GM21515 (cell line): ENCODE measurements around the gene CCNG2.

Experiments used
- ATAC-seq: cut with Tn5 transposase; IDR thresholded peaks from one replicate; pipeline ENCODE4 v1.9.1; 2021; ENCODE audit not compliant: unreplicated experiment

Gene CCNG2

GRCh38 chr4:77146186-77147078 lies 10.6 kb upstream of the CCNG2 start:
- no peak for ATAC-seq

DNA sequence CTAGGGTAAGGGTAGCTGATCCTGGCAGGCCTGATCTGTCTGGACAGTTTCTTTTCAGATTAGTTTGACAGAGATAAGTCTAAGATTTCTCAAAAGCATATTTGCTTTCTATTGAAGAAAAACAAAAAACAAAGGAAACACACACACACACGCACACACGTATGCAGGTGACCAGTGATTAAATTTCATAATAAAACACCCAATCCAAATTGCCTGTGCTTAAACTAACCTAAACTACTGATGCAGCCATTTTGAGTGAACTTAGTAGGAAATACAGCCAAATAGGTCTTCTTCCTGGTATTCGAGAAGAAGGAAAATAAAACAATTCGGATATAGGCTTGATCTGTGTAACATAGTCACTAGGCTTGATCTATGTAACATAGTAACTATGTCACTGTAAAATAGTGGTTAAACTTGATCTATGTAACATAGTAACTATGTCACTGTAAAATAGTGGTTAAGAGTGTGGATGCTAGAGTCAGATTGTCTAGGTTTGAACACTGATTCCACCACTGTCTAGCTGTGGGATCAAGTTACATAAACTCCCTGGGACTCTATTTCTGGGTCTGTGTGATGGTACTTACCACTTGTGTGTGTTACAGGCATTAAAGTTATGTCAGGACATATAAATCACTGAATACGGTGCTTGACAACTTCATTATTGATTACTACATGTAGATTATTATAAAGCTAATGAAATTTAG lies 9.8 kb upstream of the CCNG2 start:
- no peak for ATAC-seq

DNA sequence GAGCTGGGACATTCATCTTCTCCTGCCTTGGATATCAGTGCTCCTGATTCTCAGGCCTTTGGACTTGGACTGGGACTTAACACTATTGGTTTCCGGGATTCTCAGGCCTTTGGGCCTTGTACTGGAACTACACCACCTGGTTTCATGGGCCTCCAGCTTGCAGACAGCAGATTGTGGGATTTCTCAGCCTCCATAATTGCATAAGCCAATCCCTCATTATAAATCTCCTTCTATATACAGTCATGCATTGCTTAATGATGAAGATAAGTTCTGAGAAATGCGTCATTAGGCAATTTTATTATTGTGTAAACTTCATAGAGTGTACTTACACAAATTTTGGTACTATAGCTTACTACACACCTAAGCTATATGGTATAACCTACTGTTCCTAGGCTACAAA lies 8.9 kb upstream of the CCNG2 start:
- no peak for ATAC-seq

DNA sequence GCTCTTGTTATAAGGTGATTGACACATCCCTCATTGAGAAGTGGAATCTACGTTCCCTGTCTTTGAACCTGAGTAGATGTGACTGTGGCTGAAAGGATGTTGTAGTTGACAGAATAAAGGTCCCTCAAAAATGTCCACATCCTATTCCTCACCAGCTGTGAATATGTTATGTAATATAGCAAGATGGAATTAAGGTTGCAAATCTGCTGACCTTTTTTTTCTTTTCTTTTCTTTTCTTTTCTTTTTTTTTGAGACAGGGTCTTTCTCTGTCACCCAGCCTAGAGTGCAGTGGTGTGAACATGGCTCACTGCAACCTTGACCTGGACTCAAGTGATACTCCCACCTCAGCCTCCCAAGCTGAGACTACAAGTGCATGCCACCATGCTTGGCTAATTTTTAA lies 7.2 kb upstream of the CCNG2 start:
- no peak for ATAC-seq

DNA sequence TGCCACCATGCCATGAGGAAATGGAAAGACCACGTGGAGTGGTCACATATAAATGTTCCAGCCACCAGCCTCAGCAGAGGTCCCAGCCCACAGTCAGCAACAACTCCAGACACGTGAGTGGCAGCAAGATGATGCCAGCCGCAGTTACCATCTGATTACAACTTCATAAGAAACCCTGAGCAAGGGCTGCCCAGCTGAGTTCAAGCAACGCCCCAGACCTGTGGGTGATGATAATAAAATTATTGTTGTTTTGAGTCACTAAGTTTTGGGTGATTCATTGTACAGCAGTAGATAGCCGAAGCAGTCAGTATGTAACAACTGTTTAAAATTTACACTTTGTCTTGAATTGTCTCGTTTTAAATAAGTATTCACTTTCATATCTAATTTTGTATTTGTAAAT lies 5.8 kb upstream of the CCNG2 start:
- ATAC-seq = no peak

DNA sequence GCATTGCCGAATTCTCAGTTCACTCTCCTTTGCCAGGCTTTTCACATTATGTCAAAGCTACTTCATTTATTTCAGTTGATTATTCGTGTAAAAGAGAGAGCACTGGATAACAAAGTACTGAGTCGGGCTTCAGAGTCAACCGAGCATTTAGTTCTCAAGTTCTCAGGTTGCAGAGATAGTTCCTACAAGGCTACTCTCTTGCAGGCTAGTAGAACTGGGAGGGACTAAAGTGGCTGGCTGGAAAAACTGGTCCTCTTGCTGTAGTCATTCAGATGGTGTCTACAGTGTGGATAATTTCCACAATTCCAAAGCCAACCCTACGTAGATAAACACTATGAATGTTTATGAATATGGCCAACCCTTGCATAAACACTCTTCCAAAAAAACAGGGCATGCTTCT lies 4.6 kb upstream of the CCNG2 start:
- ATAC-seq = no peak

DNA sequence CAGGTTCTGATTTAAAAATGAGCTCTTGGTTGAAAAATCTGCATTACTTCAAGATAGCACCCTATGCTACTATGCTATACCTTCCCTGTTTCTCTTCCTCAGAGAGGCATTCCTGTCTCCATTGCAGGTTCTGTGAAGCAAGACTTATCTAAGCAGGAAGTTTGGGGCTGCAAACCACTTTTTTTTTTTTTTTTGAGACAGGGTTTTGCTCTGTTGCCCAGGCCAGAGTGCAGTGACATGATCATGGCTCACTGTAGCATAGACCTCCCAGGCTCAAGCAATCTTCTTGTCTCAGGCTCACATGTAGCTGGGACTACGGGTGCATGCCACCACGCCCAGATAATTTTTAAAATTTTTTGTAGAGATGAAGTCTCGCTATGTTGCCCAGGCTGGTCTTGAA lies 4.0 kb upstream of the CCNG2 start:
- no peak for ATAC-seq

DNA sequence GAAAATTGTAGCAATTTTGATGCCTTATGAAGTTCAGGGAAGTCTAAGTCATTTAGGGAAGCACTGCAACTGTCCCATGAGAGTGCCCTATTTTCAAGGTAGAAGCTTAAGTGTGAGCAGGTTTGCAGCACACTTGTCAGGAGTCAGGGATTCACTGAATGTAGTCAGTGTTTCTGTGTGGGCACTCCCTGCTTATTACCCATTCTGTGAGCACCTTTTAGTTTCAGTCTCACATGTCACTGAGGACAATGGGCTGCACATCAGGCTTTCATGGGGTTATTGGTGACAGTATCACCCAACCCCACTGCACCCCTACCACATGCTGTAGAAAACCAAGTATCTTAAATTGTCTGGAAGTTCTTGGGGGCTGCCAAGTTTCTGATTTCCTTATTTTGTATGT lies 2.9 kb upstream of the CCNG2 start:
- ATAC-seq = no peak

- ATAC-seq = no peak
These were observed 2.1 kb upstream of the CCNG2 start for GRCh38 chr4:77154761-77155499.

DNA sequence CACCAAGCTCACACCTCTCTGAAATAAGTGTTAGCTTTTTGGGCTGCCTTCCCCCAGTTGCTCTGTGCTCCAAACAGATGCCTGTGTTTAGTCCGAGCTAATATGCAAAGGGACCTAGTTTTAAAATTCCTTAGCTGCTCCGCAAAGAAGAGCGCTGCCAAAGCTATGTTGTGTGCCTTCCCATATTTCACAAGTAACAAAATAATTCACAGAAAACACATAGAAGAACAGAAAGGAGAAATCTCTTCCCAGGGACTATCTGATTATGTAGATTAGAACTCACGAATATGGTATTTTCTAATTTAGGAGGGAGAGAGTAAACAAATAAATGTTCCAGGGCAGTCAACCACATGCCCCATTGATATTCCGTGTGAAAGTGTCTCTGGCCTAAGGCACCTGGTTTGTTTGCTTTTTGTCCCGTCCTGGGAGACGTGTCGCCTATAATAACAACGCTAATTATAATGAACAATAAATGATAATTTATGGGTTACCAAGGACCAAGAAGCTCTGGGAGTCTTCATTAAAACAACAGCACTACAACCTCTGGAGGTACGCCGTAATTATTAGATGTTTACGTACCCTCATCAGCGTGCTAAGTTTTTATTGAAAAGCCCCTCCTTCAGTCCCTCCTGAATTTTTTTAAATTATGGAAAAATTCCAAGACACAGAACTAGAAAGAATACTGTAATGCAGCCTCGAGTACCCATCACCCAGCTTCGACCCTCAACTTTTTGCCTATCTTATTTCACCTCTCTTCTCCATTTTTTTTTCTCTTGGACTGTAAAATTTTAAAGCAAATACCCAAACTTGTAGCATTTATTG lies 1.2 kb upstream of the CCNG2 start:
- ATAC-seq = no peak

- peak; percentile 90 for ATAC-seq
These were observed 485 bp upstream of the CCNG2 start for GRCh38 chr4:77156533-77156911.

- ATAC-seq = peak; percentile 46
These were observed 966 bp downstream of the CCNG2 start for GRCh38 chr4:77157859-77158486.

GRCh38 chr4:77158487-77158861 lies 1.5 kb downstream of the CCNG2 start:
- ATAC-seq = no peak

DNA sequence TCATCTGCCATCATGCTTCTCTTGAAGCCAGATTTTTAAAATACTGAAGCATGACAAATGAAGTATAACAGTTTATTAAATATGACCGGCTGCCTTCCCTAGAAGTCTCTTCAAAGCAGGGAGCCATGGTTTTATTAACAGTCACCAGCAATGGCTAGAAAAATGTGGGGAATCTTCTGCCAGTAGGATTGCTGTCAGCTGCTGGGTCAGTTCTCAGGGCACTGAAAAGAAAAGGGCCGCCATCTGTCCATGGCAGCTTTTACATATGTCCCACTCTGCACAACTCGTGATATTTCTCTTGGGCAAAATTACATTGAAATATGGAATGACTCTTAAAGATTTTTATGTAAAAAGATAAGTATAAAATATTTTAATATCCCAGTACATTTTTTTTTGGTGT lies 2.8 kb downstream of the CCNG2 start:
- no peak for ATAC-seq

DNA sequence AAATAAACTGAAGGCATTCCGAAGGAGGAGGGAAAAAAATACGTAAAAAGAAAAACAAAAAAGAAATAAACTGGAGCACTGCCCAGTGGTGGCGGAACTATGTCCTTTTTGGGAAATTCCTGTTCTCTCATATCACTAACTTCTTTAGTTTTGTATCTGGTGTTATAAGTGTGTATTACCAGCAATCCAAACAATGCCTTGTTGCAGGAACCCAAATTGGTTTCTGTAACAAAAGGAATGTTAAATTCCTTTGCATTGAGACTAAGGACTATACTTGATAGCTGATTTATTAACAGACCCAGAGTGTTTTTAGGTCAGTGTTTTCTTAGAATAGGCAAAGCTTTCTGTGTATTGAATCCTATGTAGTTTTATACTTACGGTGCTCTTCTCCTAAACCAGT lies 6.6 kb downstream of the CCNG2 start:
- ATAC-seq = no peak

GRCh38 chr4:77167173-77167572 lies 10.2 kb downstream of the CCNG2 start:
- no peak for ATAC-seq

- ATAC-seq = no peak
These were observed 10.9 kb downstream of the CCNG2 start for GRCh38 chr4:77167866-77168265.

DNA sequence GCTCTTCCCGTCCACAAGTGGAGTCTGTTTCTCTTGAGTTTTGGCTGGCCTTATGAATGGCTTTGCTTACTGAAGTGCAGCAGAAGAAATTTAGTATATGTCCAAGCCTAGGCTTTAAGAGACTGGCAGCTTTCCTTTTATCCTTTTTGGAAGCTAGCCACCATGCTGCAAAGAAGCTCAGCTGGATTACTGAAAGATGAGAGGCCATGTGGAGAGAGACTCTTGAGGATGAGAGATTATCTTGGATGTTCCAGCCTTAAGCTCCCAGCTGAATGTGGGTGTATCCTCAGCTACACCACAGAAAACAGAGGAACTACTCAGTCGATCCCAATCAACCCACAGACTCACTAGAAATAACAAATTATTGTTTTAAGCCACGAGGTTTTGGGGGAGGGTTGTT lies 12.5 kb downstream of the CCNG2 start:
- no peak for ATAC-seq

- ATAC-seq = no peak
These were observed 13.9 kb downstream of the CCNG2 start for GRCh38 chr4:77170926-77171325.

DNA sequence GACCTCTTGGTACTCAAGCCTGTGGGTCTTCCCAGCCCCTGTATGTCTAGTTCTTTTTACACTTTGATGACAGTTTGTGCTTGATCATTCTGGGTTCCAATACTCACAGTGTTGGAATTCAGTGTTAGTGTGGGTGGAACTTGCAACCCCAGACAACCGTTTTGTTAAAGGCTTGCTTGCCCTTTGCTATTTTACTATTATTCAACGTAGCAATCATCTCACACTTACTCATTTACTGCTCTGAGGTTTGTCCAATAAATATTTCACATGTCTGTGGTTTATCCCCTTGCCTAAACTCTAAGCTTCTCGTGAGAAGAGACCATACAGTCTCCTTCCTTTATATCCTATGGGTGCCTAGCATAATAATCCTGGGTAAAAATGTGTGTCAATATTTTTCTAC lies 15.3 kb downstream of the CCNG2 start:
- ATAC-seq = no peak

DNA sequence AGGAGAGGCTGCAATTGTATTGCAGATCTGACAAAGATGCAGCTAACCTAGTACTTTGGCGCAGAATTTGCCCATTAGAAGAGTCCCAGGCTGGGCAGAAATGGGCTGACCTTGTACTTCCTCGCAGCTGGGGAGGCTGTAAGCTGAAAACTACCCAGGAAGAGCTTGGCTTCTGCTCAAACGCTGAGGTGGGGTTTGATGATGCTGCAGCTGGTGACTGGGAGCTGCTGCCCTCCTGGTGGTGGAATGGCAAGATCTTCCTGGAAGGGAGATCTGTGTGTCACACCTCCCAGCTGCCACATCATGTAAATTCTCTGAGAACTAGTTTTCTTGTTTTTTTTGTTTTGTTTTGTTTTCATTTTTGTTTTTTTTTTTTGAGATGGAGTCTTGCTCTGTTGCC lies 17.4 kb downstream of the CCNG2 start:
- ATAC-seq = no peak
